Mesenchymal stem cell (in vitro differentiated cells and primary cell): ENCODE results near the gene EFNA2.

ENCODE experiments used
- DNase-seq: peaks from one replicate; pipeline ENCODE4 v3.0.0-alpha.2; 2013
- H2AFZ ChIP-seq: one replicate; pipeline ENCODE4 v1.6.1; 2013; ENCODE audit warnings: low read depth, mild to moderate bottlenecking, control low read depth, inconsistent platforms, low read length, moderate library complexity
- H2AK5ac ChIP-seq: 2 replicates; pipeline ENCODE4 v1.6.1; 2013; ENCODE audit warnings: low read length, moderate library complexity, mild to moderate bottlenecking, inconsistent platforms; ENCODE audit not compliant: severe bottlenecking
- H2BK120ac ChIP-seq: one replicate; pipeline ENCODE4 v1.6.1; 2013; ENCODE audit warnings: low read depth, mild to moderate bottlenecking, inconsistent platforms, low read length, moderate library complexity
- H2BK12ac ChIP-seq, 2 experiments: one replicate each; pipeline ENCODE4 v1.6.1; 2013; ENCODE audit warnings: inconsistent platforms in 2 of 2, low read length in 2 of 2, mild to moderate bottlenecking in 2 of 2, moderate library complexity in 2 of 2, control low read depth in 1 of 2
- H2BK15ac ChIP-seq: one replicate; pipeline ENCODE4 v1.6.1; 2013; ENCODE audit warnings: mild to moderate bottlenecking, low read depth, inconsistent platforms; ENCODE audit not compliant: poor library complexity, severe bottlenecking
- H2BK5ac ChIP-seq: 2 replicates; pipeline ENCODE4 v1.6.1; 2013; ENCODE audit warnings: low read depth, mild to moderate bottlenecking, low read length, control low read depth, inconsistent platforms; ENCODE audit not compliant: poor library complexity, severe bottlenecking
- H3K14ac ChIP-seq, 2 experiments: one replicate each; pipeline ENCODE4 v1.6.1; 2013; ENCODE audit warnings: inconsistent platforms in 2 of 2, low read length in 2 of 2, control low read depth in 1 of 2, mild to moderate bottlenecking in 1 of 2, moderate library complexity in 1 of 2
- H3K18ac ChIP-seq, 2 experiments: one replicate each; pipeline ENCODE4 v1.6.1; 2013; ENCODE audit warnings: inconsistent platforms in 2 of 2, low read length in 2 of 2, control low read depth in 1 of 2, low read depth in 1 of 2, mild to moderate bottlenecking in 1 of 2
- H3K23ac ChIP-seq, 2 experiments: one replicate each; pipeline ENCODE4 v1.6.1; 2013; ENCODE audit warnings: inconsistent platforms in 2 of 2, low read length in 2 of 2, mild to moderate bottlenecking in 2 of 2, moderate library complexity in 2 of 2, control low read depth in 1 of 2
- H3K27ac ChIP-seq: 2 replicates; pipeline ENCODE4 v1.5.1; 2013; ENCODE audit warnings: mild to moderate bottlenecking, moderate library complexity, low read length, control low read depth, inconsistent platforms; ENCODE audit not compliant: poor library complexity, severe bottlenecking
- H3K27me3 ChIP-seq, 2 experiments: 2 replicates each; pipeline versions ENCODE4 v1.6.1 to v1.7.0; 2013; ENCODE audit warnings: low read length in 2 of 2, mild to moderate bottlenecking in 2 of 2, moderate library complexity in 2 of 2, control low read depth in 1 of 2, inconsistent platforms in 1 of 2; ENCODE audit not compliant: control insufficient read depth in 1 of 2, insufficient read depth in 1 of 2
- H3K36me3 ChIP-seq, 2 experiments: 2 replicates each; pipeline versions ENCODE4 v1.6.1 to v1.7.0; 2013; ENCODE audit warnings: low read length in 2 of 2, control low read depth in 1 of 2, inconsistent platforms in 1 of 2, low read depth in 1 of 2, mild to moderate bottlenecking in 1 of 2; ENCODE audit not compliant: insufficient read depth in 2 of 2, control insufficient read depth in 1 of 2
- H3K4ac ChIP-seq, 2 experiments: one replicate each; pipeline ENCODE4 v1.6.1; 2013; ENCODE audit warnings: inconsistent platforms in 2 of 2, low read length in 2 of 2, mild to moderate bottlenecking in 2 of 2, moderate library complexity in 2 of 2, control low read depth in 1 of 2, low read depth in 1 of 2
- H3K4me1 ChIP-seq: 2 replicates; pipeline ENCODE4 v1.6.1; 2013; ENCODE audit warnings: low read depth, low read length, control low read depth; ENCODE audit not compliant: control insufficient read depth, insufficient read depth
- H3K4me2 ChIP-seq: 2 replicates; pipeline ENCODE4 v1.6.1; 2013; ENCODE audit warnings: low read length, mild to moderate bottlenecking, inconsistent platforms; ENCODE audit not compliant: poor library complexity, severe bottlenecking
- H3K4me3 ChIP-seq, 2 experiments: 2 replicates each; pipeline versions ENCODE4 v1.5.1 to v1.7.0; 2013; ENCODE audit warnings: low read length in 2 of 2, mild to moderate bottlenecking in 2 of 2, control low read depth in 1 of 2, low read depth in 1 of 2; ENCODE audit not compliant: insufficient read depth in 1 of 2
- H3K79me1 ChIP-seq: replicated peaks from 2 replicates; pipeline ENCODE4 v1.6.1; 2013; ENCODE audit warnings: mild to moderate bottlenecking, control low read depth, low read length, inconsistent platforms; ENCODE audit not compliant: poor library complexity, severe bottlenecking
- H3K9ac ChIP-seq: 2 replicates; pipeline ENCODE4 v1.7.0; 2013; ENCODE audit warnings: mild to moderate bottlenecking, low read length, moderate library complexity
- H3K9me3 ChIP-seq: 2 replicates; pipeline ENCODE4 v1.7.0; 2013; ENCODE audit warnings: mild to moderate bottlenecking, low read length; ENCODE audit not compliant: control insufficient read depth
- H4K8ac ChIP-seq: one replicate; pipeline ENCODE4 v1.6.1; 2013; ENCODE audit warnings: inconsistent platforms, mild to moderate bottlenecking, low read length, moderate library complexity
- H4K91ac ChIP-seq: one replicate; pipeline ENCODE4 v1.6.1; 2013; ENCODE audit warnings: mild to moderate bottlenecking, low read length, inconsistent platforms
- WGBS: methylation state at CpG from one replicate; pipeline ENCODE4 v1.1.7; 2013; ENCODE audit warnings: mixed read lengths; 5-methylcytosine and 5-hydroxymethylcytosine counted together

Gene EFNA2

DNA sequence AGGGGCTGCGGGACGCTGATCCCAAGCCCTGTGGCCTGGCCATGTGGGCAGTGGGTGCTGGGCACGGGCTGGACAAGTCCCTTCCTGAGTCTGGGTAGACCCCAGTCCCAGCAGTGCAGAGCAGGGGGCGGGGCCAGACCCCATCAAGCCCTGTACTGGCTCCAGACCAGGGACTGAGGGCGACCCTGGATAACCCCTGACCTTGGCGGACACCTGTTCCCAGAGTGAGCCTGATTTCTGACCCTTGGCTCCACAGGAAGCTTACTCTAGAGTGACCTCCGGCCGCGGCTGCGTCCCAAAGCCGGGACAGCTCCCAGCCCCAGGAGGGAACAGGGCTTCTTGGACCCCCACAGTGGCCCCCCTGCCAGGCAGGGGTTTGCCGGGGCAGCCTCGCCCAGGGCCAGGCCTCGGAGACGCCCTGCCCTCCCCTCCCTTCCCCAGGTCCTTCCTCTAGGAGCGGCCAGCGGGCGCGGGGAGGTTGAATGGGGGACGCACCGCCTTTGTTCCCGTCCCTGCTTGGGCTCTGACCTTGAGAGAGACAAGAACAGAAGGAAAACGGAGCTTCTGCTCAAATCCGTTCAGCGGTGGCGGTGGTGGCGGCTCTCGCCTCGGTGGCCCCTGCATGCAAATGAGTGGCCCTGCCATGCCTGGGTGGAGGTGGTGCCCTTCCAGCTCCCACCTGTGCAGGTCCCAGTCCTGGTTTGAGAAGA lies 2.3 kb upstream of the EFNA2 start:
- H2AFZ ChIP-seq = no peak overlapping the region
- H3K79me1 ChIP-seq = peaks cover 9% of the 10 kb centered on the region
- no peaks in the 10 kb centered on the region for H3K9me3 ChIP-seq
- H4K8ac ChIP-seq = no peak overlapping the region
- H3K27me3 ChIP-seq = peaks cover 37 to 49% of the 10 kb centered on the region in 2 experiments
- no peak overlapping the region for H2BK12ac ChIP-seq
- no peak overlapping the region for H3K23ac ChIP-seq
- H2BK120ac ChIP-seq = no peak overlapping the region
- H3K4me2 ChIP-seq = no peak overlapping the region
- H3K9ac ChIP-seq = no peak overlapping the region
- H2BK15ac ChIP-seq = no peak overlapping the region
- H4K91ac ChIP-seq = no peak overlapping the region
- H3K4me3 ChIP-seq = no peak overlapping the region
- 86% methylated on average over 28 of the region's 29 CpGs for WGBS
- H3K27ac ChIP-seq = no peak overlapping the region
- no peak for DNase-seq
- peaks cover 12% of the 10 kb centered on the region for H3K4me1 ChIP-seq
- H3K14ac ChIP-seq = no peak overlapping the region
- H3K4ac ChIP-seq = no peak overlapping the region
- no peak overlapping the region for H2BK5ac ChIP-seq
- H3K18ac ChIP-seq = no peak overlapping the region
- H3K36me3 ChIP-seq = peaks cover 9 to 26% of the 10 kb centered on the region in 2 experiments
- H2AK5ac ChIP-seq = no peak overlapping the region

DNA sequence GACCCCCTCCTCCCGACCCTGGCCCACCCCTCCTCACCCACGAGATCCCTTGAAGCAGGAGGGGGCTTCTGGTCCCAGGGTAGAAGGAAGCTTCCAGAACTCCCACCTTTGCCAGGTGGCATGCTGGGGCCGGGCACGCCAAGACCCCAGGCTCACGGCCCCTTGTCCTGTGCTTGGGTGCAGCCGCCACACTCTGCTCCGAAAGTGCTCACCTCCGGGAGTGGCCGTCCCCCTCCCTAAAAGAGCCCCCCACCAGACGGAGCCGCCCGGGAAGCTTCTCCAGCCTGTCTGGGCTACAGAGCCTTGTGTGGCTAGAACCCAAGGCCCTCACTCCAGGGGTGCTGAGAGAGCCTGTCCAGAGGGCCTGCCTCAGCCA lies 1.8 kb upstream of the EFNA2 start:
- no peaks in the 10 kb centered on the region for H3K9me3 ChIP-seq
- H4K8ac ChIP-seq = no peak overlapping the region
- no peak overlapping the region for H2AK5ac ChIP-seq
- H3K27me3 ChIP-seq = peaks cover 37 to 55% of the 10 kb centered on the region in 2 experiments
- H3K4me2 ChIP-seq = no peak overlapping the region
- no peak overlapping the region for H2AFZ ChIP-seq
- H2BK15ac ChIP-seq = no peak overlapping the region
- H3K4me3 ChIP-seq = no peak overlapping the region
- H3K79me1 ChIP-seq = peaks cover 7% of the 10 kb centered on the region
- H3K4ac ChIP-seq = no peak overlapping the region
- no peak overlapping the region for H2BK120ac ChIP-seq
- no peak overlapping the region for H3K14ac ChIP-seq
- no peak overlapping the region for H2BK12ac ChIP-seq
- H3K27ac ChIP-seq = no peak overlapping the region
- no peak for DNase-seq
- H3K4me1 ChIP-seq = peaks cover 12% of the 10 kb centered on the region
- H3K9ac ChIP-seq = no peak overlapping the region
- no peak overlapping the region for H3K23ac ChIP-seq
- no peak overlapping the region for H3K18ac ChIP-seq
- 87% methylated on average over 11 of the region's 12 CpGs for WGBS
- H4K91ac ChIP-seq = no peak overlapping the region
- H2BK5ac ChIP-seq = no peak overlapping the region
- H3K36me3 ChIP-seq = peaks cover 8 to 21% of the 10 kb centered on the region in 2 experiments

DNA sequence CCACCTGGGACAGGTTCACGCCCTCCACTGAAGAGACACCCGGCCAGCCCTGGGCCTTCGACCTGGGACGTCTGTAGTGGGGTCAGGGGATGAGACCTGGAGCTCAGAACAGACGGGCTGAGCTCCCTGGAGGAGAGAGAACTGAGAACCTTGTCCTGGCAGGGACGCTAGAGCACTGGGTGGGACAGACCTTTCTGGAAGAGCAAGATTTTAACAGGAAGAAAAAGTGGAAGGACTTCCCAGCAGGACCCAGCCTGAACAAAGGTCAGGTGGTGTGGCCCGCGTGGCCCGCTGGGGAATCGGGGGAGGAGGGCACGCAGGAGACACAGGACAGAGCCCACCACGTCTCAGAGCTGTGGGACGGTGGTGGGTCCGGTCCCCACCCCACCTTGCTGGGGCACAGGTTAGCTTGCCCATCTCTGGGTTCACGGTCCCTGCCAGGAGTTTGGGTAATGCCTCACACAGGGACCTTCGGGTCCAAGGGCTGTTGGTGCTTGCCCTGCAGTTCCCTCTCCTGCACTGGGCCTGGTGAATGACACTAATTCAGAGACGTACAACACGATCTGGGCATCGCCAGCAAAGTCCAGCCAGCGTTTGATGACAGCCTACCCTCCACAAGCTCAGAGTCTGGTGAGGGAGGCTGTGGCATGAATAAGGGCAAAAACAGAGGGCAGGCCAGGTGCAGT lies 1.2 kb upstream of the EFNA2 start:
- H3K4me1 ChIP-seq = peaks cover 12% of the 10 kb centered on the region
- no peak overlapping the region for H3K23ac ChIP-seq
- H3K4me3 ChIP-seq = no peak overlapping the region
- no peak overlapping the region for H2AFZ ChIP-seq
- WGBS = 82% methylated on average over 20 of the region's 20 CpGs
- no peak overlapping the region for H3K4ac ChIP-seq
- H3K79me1 ChIP-seq = peaks cover 2% of the 10 kb centered on the region
- no peak overlapping the region for H4K91ac ChIP-seq
- peaks cover 2 to 16% of the 10 kb centered on the region in 2 experiments for H3K36me3 ChIP-seq
- H3K14ac ChIP-seq = no peak overlapping the region
- H4K8ac ChIP-seq = no peak overlapping the region
- H3K9ac ChIP-seq = no peak overlapping the region
- no peak overlapping the region for H3K4me2 ChIP-seq
- H3K18ac ChIP-seq = no peak overlapping the region
- DNase-seq = no peak
- no peak overlapping the region for H2BK120ac ChIP-seq
- H3K9me3 ChIP-seq = no peaks in the 10 kb centered on the region
- no peak overlapping the region for H3K27ac ChIP-seq
- peaks cover 37 to 60% of the 10 kb centered on the region in 2 experiments for H3K27me3 ChIP-seq
- H2BK15ac ChIP-seq = no peak overlapping the region
- no peak overlapping the region for H2BK5ac ChIP-seq
- no peak overlapping the region for H2AK5ac ChIP-seq
- no peak overlapping the region for H2BK12ac ChIP-seq

DNA sequence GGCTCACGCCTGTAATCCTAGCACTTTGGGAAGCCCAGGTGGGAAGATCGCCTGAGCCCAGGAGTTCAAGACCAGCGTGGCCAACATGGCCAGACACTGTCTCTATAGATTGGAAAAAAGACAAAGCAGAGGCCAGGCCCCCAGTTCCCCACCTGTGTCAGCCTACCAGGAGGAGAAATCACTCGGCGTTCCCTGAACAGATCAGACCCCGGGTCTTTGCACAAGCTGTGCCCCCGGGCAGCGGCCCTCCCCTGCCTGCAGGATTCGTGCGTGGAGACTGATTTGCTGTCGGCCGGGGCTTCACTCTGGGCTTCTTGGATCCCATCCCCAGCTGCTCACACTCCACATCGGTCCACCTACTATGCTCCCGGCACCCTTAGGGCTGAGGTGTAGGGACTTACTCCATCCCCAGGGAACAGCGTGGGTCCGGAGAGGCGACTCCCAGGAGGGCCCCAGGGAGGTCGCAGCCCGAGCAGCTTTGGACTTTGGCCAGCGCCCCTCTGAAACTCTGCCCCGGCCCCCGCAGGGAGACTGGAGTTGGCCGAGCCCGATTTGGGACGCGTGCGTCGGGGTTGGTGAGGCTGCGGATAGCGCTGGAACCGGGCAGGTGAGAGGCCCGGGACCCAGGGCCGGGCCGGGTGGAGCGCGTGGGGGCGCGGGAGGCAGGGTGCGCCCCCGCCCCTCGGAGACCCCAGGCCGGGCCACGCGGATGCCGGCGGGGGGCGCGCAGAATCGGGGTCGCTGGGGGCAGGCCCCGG lies 515 bp upstream of the EFNA2 start:
- Histone ChIP-seq H4K91ac (no peak overlapping the region), H3K4me2 (no peak overlapping the region), H2BK5ac (no peak overlapping the region), H3K4me3 (peak overlapping the region in 1 of 2 experiments; percentile 17), H2AK5ac (no peak overlapping the region), H3K4ac (no peak overlapping the region), H2BK120ac (no peak overlapping the region), H4K8ac (no peak overlapping the region), H2BK12ac (no peak overlapping the region), H3K4me1 (peaks cover 11% of the 10 kb centered on the region), H3K18ac (no peak overlapping the region), H3K14ac (no peak overlapping the region), H3K36me3 (peaks cover 0 to 9% of the 10 kb centered on the region in 2 experiments), H3K9me3 (no peaks in the 10 kb centered on the region), H3K9ac (no peak overlapping the region), H2AFZ (no peak overlapping the region), H3K27ac (no peak overlapping the region), H3K79me1 (no peaks in the 10 kb centered on the region), H3K27me3 (peaks cover 37 to 66% of the 10 kb centered on the region in 2 experiments), H2BK15ac (peak overlapping the region; percentile 66), H3K23ac (no peak overlapping the region)
- no peak for DNase-seq
- 32% methylated on average over 33 of the region's 51 CpGs for WGBS
